H1 (cell line): ENCODE measurements around the gene NDST3. TPM values are rescaled to one million over a fixed set of nuclear protein-coding genes. Genes with fewer than 3 reads are reported as not detected.

ENCODE experiments used
- ASH2L ChIP-seq: fragments of 200-600, 300-600 bp; sonication (generic); IDR thresholded peaks from one replicate; pipeline ENCODE4 v1.7.1; 2017; ENCODE audit warnings: low read length
- CREB1 ChIP-seq: IDR thresholded peaks from 2 replicates; pipeline ENCODE4 v1.6.1; 2012; ENCODE audit warnings: inconsistent platforms
- RBBP5 ChIP-seq: IDR thresholded peaks from 2 replicates; pipeline ENCODE4 v1.7.1; 2012; ENCODE audit warnings: low read depth, mild to moderate bottlenecking, inconsistent platforms, low read length, moderate library complexity, borderline replicate concordance
- SIRT6 ChIP-seq: IDR thresholded peaks from one replicate; pipeline ENCODE4 v1.7.1; 2012; ENCODE audit warnings: low read length, inconsistent platforms
- polyA plus RNA-seq, 7 experiments: library from polyadenylated mRNA; depleted of rRNA in 3 of 7; stranded (reverse) in 5 of 7; unstranded in 2 of 7; fragments of >200 nt in 5 of 7; fragments of 200-250 nt in 2 of 7; gene quantifications; 1 replicate in 5 of 7; 2 replicates in 1 of 7; 4 replicates in 1 of 7; pipeline versions ENCODE4 v1.2.1 to v1.2.3, GENCODE V29; 2011 to 2013; ENCODE audit warnings: missing spikeins in 2 of 7, mixed read lengths in 2 of 7
- total RNA-seq: library from RNA; stranded (reverse); fragmentation: NEBNext Ultra II Directional; extraction: Animal tissue kit (Norgen Biotek cat#: 25700); gene quantifications from 2 replicates; pipeline ENCODE4 v1.2.1, GENCODE V29; 2021
- TF ChIP-seq, protein P1 (sequence below): IDR thresholded peaks from 2 replicates; pipeline ENCODE4 v1.6.1; 2011; ENCODE audit warnings: low read depth, mild to moderate bottlenecking, low read length; ENCODE audit not compliant: insufficient read depth

NDST3 gene
- total and polyA plus RNA-seq, 2 of the 8 experiments (the other 6 are each of a cell fraction or from before 2014, with no cell fraction given), result 0.35 to 0.60 TPM

DNA sequence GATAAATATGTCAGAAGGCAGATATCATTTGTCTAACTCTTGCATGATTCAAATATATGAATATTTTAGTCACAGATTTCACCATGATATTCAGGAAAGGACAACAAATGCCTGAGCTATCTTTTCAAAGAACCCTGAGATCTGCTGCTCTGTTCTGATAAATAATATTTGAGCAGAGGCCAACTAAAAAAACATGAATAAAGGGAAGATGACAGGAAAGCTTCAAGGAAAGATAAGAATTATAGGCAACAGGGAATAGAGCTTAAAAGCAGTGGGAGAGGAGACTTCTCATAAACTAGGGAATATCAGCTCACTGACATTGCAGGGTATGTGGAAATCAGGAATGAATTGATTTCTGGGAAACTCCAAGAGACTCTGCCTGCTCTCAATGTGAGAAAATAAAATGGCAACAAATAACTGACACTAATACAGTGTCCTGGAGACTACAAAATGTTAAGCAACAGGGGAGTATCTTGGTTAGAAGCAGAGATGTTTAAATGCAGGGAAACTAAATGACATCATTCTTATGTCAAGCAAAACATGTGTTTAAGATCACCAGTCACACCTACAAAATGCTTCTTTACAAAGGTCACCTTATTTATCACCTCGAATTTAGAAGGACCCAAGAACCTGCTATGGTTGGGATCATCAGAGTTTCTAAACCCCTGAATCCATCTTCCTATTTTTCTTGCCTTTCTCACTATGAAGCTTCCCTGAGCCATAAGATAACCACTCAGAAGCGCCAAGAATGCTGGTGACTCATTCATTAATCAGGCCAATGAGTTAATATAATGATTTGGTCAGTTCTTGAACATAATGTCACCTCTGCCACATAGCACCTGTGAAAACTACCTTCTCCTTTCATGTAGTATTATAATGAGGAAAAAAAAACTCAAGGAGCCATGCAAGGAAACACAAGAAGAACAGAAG, 78.1 kb downstream of the NDST3 start (continued):
- TF ChIP-seq SIRT6 (no peak), CREB1 (no peak), ASH2L (no peak), RBBP5 (no peak)
- TF ChIP-seq, protein P1, sequence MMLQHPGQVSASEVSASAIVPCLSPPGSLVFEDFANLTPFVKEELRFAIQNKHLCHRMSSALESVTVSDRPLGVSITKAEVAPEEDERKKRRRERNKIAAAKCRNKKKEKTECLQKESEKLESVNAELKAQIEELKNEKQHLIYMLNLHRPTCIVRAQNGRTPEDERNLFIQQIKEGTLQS, result no peak
- TF ChIP-seq, all 59 proteins: peak for 0
